Uterus (tissue), 4 donors: ENCODE measurements around the gene DNM3. TPM values are rescaled to one million over a fixed set of nuclear protein-coding genes. Genes with fewer than 3 reads are reported as not detected.
A peak's percentile ranks its signal among the peaks of the same experiment; 100 is the strongest.

Source experiments
- DNase-seq, 2 donors: peaks; one replicate each; pipeline ENCODE4 v3.0.0-alpha.2; 2019 to 2020
- H3K27ac ChIP-seq, 2 donors: fragments of 200-600 bp; sonication (generic); 1 replicate in 1 of 2; 2 replicates in 1 of 2; pipeline ENCODE4 v1.5.1; 2016 to 2018
- H3K27me3 ChIP-seq, 2 donors: fragments of 200-600 bp; sonication (generic); one replicate each; pipeline ENCODE4 v1.5.1; 2018 to 2019; ENCODE audit warnings: control low read depth in 1 of 2
- H3K36me3 ChIP-seq, 2 donors: fragments of 200-600 bp; sonication (generic); one replicate each; pipeline ENCODE4 v1.5.1; 2019; ENCODE audit warnings: control low read depth in 1 of 2
- H3K4me1 ChIP-seq, 2 donors: fragments of 200-600 bp; sonication (generic); one replicate each; pipeline ENCODE4 v1.5.1; 2018 to 2019; ENCODE audit warnings: control low read depth in 1 of 2
- H3K4me3 ChIP-seq, 2 donors: fragments of 200-600 bp; sonication (generic); 1 replicate in 1 of 2; 2 replicates in 1 of 2; pipeline ENCODE4 v1.5.1; 2018 to 2019; ENCODE audit warnings: mild to moderate bottlenecking in 1 of 2
- H3K9me3 ChIP-seq, 2 donors: fragments of 200-600 bp; sonication (generic); one replicate each; pipeline ENCODE4 v1.5.1; 2019; ENCODE audit warnings: control low read depth in 1 of 2
- CTCF ChIP-seq, 4 experiments: fragments of 200-600 bp in 2 of 4; fragments of 450-650 bp in 2 of 4; sonication (generic) in 2 of 4; IDR thresholded peaks; one replicate each; pipeline ENCODE4 v1.5.1; 2016 to 2019; ENCODE audit warnings: antibody characterized with exemption in 4 of 4, mild to moderate bottlenecking in 2 of 4, moderate library complexity in 1 of 4
- POLR2A ChIP-seq, 2 donors: fragments of 450-650 bp; IDR thresholded peaks; one replicate each; pipeline ENCODE4 v1.6.1; 2016; ENCODE audit warnings: antibody characterized with exemption in 2 of 2, mild to moderate bottlenecking in 1 of 2, moderate library complexity in 1 of 2
- intact Hi-C: fragments of 100-400 bp; cut with DNase I; formaldehyde crosslinking; loops from one replicate; pipeline ENCODE4 v1.15.1; 2023; ENCODE audit warnings: low total_unique reads
- total RNA-seq, 4 donors: library from RNA; depleted of rRNA in 3 of 4; stranded (reverse); fragments of >200 nt in 3 of 4; gene quantifications; one replicate each; pipeline versions ENCODE4 v1.1.0 to v1.2.4, GENCODE V29; 2014 to 2023
- donor health status: DM: yes; HTN: yes; CAD: no.

DNM3 gene
- total RNA-seq, 4 donors from 2014 or later: 4.7 to 49.2 (median 14.6) TPM

DNA sequence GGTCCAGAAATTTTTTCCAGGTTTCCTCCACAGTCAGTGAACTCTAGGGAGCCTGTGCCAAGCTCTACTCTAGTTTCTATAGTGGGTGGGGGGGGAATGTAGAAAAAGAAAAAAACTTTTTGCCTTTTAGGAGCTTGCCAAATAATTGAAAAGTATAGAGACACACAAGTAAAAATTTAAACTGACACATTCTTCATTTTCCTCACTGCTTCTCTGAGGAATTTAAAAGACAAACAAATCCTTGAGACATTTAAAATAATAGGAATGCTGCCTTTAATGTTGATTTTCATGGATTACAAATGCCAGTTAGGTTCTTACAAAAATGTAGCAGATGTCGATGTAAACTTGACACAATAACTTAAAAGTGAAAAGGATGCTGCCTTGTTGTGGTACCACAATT is 241.9 kb downstream of the DNM3 start:
- no peak overlapping the region for H3K27ac ChIP-seq
- intact Hi-C loops: no loop called here
- H3K27me3 ChIP-seq: no peaks in the 10 kb centered on the region
- H3K4me1 ChIP-seq: no peaks in the 10 kb centered on the region
- no peak overlapping the region for H3K4me3 ChIP-seq
- TF ChIP-seq CTCF (IDR thresholded peaks at IDR 0.05) (no peak), POLR2A (IDR thresholded peaks at IDR 0.05) (no peak)
- no peaks in the 10 kb centered on the region for H3K9me3 ChIP-seq
- peaks cover 0 to 2% of the 10 kb centered on the region in 2 donors for H3K36me3 ChIP-seq
- no peak for DNase-seq

DNA sequence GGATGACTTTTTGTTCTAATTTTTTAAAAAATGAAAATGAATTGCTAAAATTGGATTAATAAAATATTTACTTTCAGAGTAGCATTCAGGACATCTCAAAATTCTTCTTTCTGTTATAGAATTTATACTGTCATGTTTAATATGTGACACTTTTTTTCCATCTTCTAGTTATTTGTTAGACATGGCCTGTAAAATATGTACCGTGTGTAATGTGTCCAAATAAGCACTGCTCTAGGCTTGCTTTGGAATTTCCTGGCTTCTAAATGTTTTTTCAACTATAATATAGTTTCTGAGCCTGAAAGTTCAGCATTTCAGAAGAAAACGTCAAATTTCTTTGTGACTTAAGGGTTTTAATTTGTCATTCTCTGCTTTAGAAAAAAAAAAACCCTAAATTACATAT is 243.6 kb downstream of the DNM3 start:
- no peak overlapping the region for H3K4me3 ChIP-seq
- no peaks in the 10 kb centered on the region for H3K9me3 ChIP-seq
- H3K27ac ChIP-seq: peak overlapping the region in 1 of 2 donors; percentile 17
- TF ChIP-seq CTCF (IDR thresholded peaks at IDR 0.05): no peak
- TF ChIP-seq POLR2A (IDR thresholded peaks at IDR 0.05): no peak
- no peaks in the 10 kb centered on the region for H3K27me3 ChIP-seq
- peaks cover 0 to 2% of the 10 kb centered on the region in 2 donors for H3K36me3 ChIP-seq
- intact Hi-C loops: no loop called here
- no peaks in the 10 kb centered on the region for H3K4me1 ChIP-seq
- DNase-seq: no peak

DNA sequence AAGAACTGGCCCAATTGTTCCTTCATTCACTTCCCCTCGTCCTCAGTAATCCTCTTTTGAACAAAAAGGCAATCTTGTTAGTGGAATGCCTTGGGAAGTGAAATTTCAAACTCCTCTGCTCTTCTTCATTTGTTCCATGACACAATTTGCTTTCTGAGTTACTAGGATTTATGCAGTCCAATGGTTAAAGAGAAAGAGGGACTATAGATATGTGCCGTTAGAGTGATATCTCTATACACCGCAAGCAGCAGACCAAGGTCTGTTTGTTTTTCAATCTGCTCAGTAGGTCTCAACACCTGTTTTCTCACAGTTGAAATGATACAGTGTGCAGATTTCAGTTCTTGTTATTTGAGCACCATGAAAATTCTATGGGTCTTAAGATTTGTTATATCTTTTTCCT is 244.0 kb downstream of the DNM3 start:
- H3K27me3 ChIP-seq: no peaks in the 10 kb centered on the region
- H3K4me3 ChIP-seq: no peak overlapping the region
- no peak overlapping the region for H3K27ac ChIP-seq
- no peaks in the 10 kb centered on the region for H3K9me3 ChIP-seq
- no peaks in the 10 kb centered on the region for H3K4me1 ChIP-seq
- no peak for DNase-seq
- H3K36me3 ChIP-seq: peaks cover 0 to 2% of the 10 kb centered on the region in 2 donors
- no peak for TF ChIP-seq CTCF (IDR thresholded peaks at IDR 0.05)
- TF ChIP-seq POLR2A (IDR thresholded peaks at IDR 0.05): no peak
- intact Hi-C loops: no loop called here

GRCh38 chr1:172086137-172086536 is 244.8 kb downstream of the DNM3 start:
- H3K4me3 ChIP-seq: no peak overlapping the region
- no peaks in the 10 kb centered on the region for H3K4me1 ChIP-seq
- peak in 1 of 2 donors; percentile 52 for DNase-seq
- TF ChIP-seq CTCF (IDR thresholded peaks at IDR 0.05) (no peak), POLR2A (IDR thresholded peaks at IDR 0.05) (no peak)
- H3K27ac ChIP-seq: no peak overlapping the region
- intact Hi-C loops: no loop called here
- H3K27me3 ChIP-seq: no peaks in the 10 kb centered on the region
- no peaks in the 10 kb centered on the region for H3K9me3 ChIP-seq
- H3K36me3 ChIP-seq: peaks cover 0 to 2% of the 10 kb centered on the region in 2 donors

GRCh38 chr1:172088256-172088655 is 247.0 kb downstream of the DNM3 start:
- no peak overlapping the region for H3K4me3 ChIP-seq
- DNase-seq: no peak
- intact Hi-C loops: no loop called here
- H3K27me3 ChIP-seq: no peaks in the 10 kb centered on the region
- H3K27ac ChIP-seq: no peak overlapping the region
- TF ChIP-seq POLR2A (IDR thresholded peaks at IDR 0.05) (no peak), CTCF (IDR thresholded peaks at IDR 0.05) (no peak)
- no peaks in the 10 kb centered on the region for H3K4me1 ChIP-seq
- peaks cover 0 to 2% of the 10 kb centered on the region in 2 donors for H3K36me3 ChIP-seq
- no peaks in the 10 kb centered on the region for H3K9me3 ChIP-seq
